DND-41 (cell line): ENCODE results near the gene CENPX.

Experiments
- EZH2 ChIP-seq: IDR thresholded peaks from 3 replicates; pipeline ENCODE4 v1.6.1; 2012; ENCODE audit warnings: borderline replicate concordance, low read depth, mild to moderate bottlenecking, moderate library complexity, low read length, inconsistent platforms; ENCODE audit not compliant: severe bottlenecking
- TF ChIP-seq, protein P1 (sequence below): IDR thresholded peaks from 2 replicates; pipeline ENCODE4 v1.5.1; 2012; ENCODE audit warnings: borderline replicate concordance, low read length, moderate library complexity, mild to moderate bottlenecking; ENCODE audit not compliant: poor library complexity, severe bottlenecking; ENCODE audit errors: extremely low read depth

DNA sequence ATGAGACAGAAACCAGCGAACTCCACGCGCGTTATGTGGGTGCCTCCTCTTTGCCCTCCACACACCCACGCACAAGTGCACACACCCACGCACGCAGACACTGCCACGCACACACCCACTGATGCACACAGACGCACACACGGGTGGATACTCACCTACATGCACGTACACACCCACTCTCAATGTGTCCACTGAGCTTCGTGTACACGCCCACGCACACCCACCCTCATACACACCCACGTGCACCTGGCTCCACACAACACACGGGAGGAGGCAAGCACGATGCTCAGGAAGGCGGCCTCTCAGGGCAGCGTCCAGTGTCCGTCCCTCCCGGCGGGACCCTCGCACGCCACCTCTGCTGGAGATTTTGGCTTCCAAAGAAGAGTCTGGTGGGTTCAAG, 24.7 kb upstream of the CENPX start:
- TF ChIP-seq, protein P1, sequence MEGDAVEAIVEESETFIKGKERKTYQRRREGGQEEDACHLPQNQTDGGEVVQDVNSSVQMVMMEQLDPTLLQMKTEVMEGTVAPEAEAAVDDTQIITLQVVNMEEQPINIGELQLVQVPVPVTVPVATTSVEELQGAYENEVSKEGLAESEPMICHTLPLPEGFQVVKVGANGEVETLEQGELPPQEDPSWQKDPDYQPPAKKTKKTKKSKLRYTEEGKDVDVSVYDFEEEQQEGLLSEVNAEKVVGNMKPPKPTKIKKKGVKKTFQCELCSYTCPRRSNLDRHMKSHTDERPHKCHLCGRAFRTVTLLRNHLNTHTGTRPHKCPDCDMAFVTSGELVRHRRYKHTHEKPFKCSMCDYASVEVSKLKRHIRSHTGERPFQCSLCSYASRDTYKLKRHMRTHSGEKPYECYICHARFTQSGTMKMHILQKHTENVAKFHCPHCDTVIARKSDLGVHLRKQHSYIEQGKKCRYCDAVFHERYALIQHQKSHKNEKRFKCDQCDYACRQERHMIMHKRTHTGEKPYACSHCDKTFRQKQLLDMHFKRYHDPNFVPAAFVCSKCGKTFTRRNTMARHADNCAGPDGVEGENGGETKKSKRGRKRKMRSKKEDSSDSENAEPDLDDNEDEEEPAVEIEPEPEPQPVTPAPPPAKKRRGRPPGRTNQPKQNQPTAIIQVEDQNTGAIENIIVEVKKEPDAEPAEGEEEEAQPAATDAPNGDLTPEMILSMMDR = no peak
- TF ChIP-seq EZH2 = no peak
